ENCODE results near the gene UROC1. TPM values are rescaled to one million over a fixed set of nuclear protein-coding genes. Genes with fewer than 3 reads are reported as not detected.

The UROC1 gene
- total and polyA plus RNA-seq, 2 experiments from 2014 or later: not detected

- Histone ChIP-seq H4K20me1 (replicated peaks; ENCODE audit: insufficient read depth) (peaks cover 7% of the 10 kb centered on the region; the same call in 1 of the 2 replicates), H3K27ac (ENCODE audit: low read depth) (no peak overlapping the region), H3K79me2 (replicated peaks; ENCODE audit: insufficient read depth) (peaks cover 21% of the 10 kb centered on the region), H3K27me3 (ENCODE audit: insufficient read depth) (no peaks in the 10 kb centered on the region), H3K4me1 (ENCODE audit: insufficient read depth) (peaks cover 5% of the 10 kb centered on the region; the same call in 1 of the 2 replicates), H2AFZ (no peak overlapping the region), H3F3A (replicated peaks; ENCODE audit: low read depth) (no peaks in the 10 kb centered on the region), H3K4me3 (no peak overlapping the region), H3K4me2 (no peak overlapping the region), H3K9me2 (ENCODE audit: insufficient read depth) (no peaks in the 10 kb centered on the region), H3K36me3 (ENCODE audit: insufficient read depth) (no peaks in the 10 kb centered on the region)
- Mint-ChIP-seq H3K4me3 (no peak overlapping the region), H3K27ac (no peak overlapping the region; the same call in 1 of the 2 replicates), H3K36me3 (ENCODE audit: low read depth) (peaks cover 32% of the 10 kb centered on the region), H3K27me3 (ENCODE audit: insufficient read depth, low read depth, poor library complexity) (peaks cover under 1% of the 10 kb centered on the region), H3K4me1 (peaks cover 8% of the 10 kb centered on the region), H3K9me3 (no peaks in the 10 kb centered on the region)
- TF ChIP-seq POLR2AphosphoS5 (IDR thresholded peaks at IDR 0.05; ENCODE audit: low read depth): no peak
- no peak for TF ChIP-seq EZH2phosphoT487 (IDR thresholded peaks at IDR 0.05; ENCODE audit: unreplicated experiment)
- no peak for TF ChIP-seq REST (IDR thresholded peaks at IDR 0.05; ENCODE audit: unreplicated experiment)
- no peak for TF ChIP-seq JUNB (IDR thresholded peaks at IDR 0.05; ENCODE audit: unreplicated experiment)
- TF ChIP-seq ZNF331 (CRISPR knock-in tag; IDR thresholded peaks at IDR 0.05; ENCODE audit: low read depth): no peak
- TF ChIP-seq EZH2 (IDR thresholded peaks at IDR 0.05; ENCODE audit: low read depth, unreplicated experiment): no peak
- TF ChIP-seq STAT1 (IDR thresholded peaks at IDR 0.05; ENCODE audit: unreplicated experiment): no peak
- no peak for DNase-seq (ENCODE audit: low spot score)
- no peak for ATAC-seq
Measured at GRCh38 chr3:126451511-126451910, 66.1 kb downstream of the UROC1 start.

- no peaks in the 10 kb centered on the region for H3K36me3 ChIP-seq (ENCODE audit: insufficient read depth)
- H3K4me1 ChIP-seq (ENCODE audit: insufficient read depth): peaks cover 7% of the 10 kb centered on the region; the same call in 1 of the 2 replicates
- H3K9me2 ChIP-seq (ENCODE audit: insufficient read depth): no peaks in the 10 kb centered on the region
- H3K27ac ChIP-seq (ENCODE audit: low read depth): no peak overlapping the region
- Mint-ChIP-seq H3K9me3 (no peaks in the 10 kb centered on the region), H3K36me3 (ENCODE audit: low read depth) (peaks cover 31% of the 10 kb centered on the region), H3K4me3 (no peak overlapping the region), H3K27me3 (ENCODE audit: insufficient read depth, low read depth, poor library complexity) (no peaks in the 10 kb centered on the region), H3K27ac (peak overlapping the region; percentile 5; the same call in 1 of the 2 replicates), H3K4me1 (peaks cover 16% of the 10 kb centered on the region)
- no peak for ATAC-seq
- no peak overlapping the region for H2AFZ ChIP-seq
- peaks cover 21% of the 10 kb centered on the region for H3K79me2 ChIP-seq (replicated peaks; ENCODE audit: insufficient read depth)
- H4K20me1 ChIP-seq (replicated peaks; ENCODE audit: insufficient read depth): no peaks in the 10 kb centered on the region; the same call in 1 of the 2 replicates
- no peak overlapping the region for H3K4me2 ChIP-seq
- H3K4me3 ChIP-seq: no peak overlapping the region
- H3K27me3 ChIP-seq (ENCODE audit: insufficient read depth): no peaks in the 10 kb centered on the region
- no peaks in the 10 kb centered on the region for H3F3A ChIP-seq (replicated peaks; ENCODE audit: low read depth)
- no peak for DNase-seq (ENCODE audit: low spot score)
- no peak for TF ChIP-seq REST (IDR thresholded peaks at IDR 0.05; ENCODE audit: unreplicated experiment)
- TF ChIP-seq EZH2phosphoT487 (IDR thresholded peaks at IDR 0.05; ENCODE audit: unreplicated experiment): no peak
- TF ChIP-seq ZNF331 (CRISPR knock-in tag; IDR thresholded peaks at IDR 0.05; ENCODE audit: low read depth): no peak
- TF ChIP-seq NANOG (IDR thresholded peaks at IDR 0.05; ENCODE audit: borderline replicate concordance): no peak
- no peak for TF ChIP-seq STAT1 (IDR thresholded peaks at IDR 0.05; ENCODE audit: unreplicated experiment)
- TF ChIP-seq EZH2 (IDR thresholded peaks at IDR 0.05; ENCODE audit: low read depth, unreplicated experiment): no peak
- no peak for TF ChIP-seq ZNF114 (CRISPR knock-in tag; IDR thresholded peaks at IDR 0.05)
- no peak for TF ChIP-seq JUNB (IDR thresholded peaks at IDR 0.05; ENCODE audit: unreplicated experiment)
- TF ChIP-seq CREB1 (CRISPR knock-in tag; IDR thresholded peaks at IDR 0.05; ENCODE audit: low read depth): no peak
- no peak for TF ChIP-seq CTCF (conservative IDR thresholded peaks at IDR 0.05; ENCODE audit: low read depth in 2 of 2)
Measured at GRCh38 chr3:126450744-126451143, 66.8 kb downstream of the UROC1 start.
